Measurements from ENCODE around the gene KRTAP4-8. TPM values are rescaled to one million over a fixed set of nuclear protein-coding genes. Genes with fewer than 3 reads are reported as not detected.
"Not testable (repeated sequence)": the region's sequence is repeated elsewhere in the genome, so short reads cannot be mapped to it uniquely, and the experiment has no call there.

Gene KRTAP4-8
- polyA plus RNA-seq, 2 donors, result not detected

DNA sequence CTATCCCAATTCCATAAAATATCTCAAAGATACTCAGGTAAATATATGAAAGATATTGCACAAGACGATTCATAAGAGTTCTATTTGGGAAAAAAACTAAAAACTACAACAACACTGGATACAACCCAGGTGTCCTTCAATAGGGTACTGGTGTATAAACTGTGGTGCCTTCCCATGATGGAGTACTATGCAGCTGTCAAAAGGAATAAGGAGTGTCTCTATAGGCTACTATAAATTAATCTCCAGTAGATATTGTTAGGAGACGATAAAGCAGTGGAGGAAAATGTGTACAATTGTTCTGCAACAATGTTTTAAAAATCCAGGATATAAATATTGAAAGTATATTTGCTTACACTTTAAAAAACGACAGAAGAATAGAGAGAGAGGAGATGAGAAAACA is 28.5 kb upstream of the KRTAP4-8 start:
- H3K4me3 ChIP-seq (ENCODE audit: low read depth in 1 of 2, low read length in 2 of 2), result no peak overlapping the region
- H3K27me3 ChIP-seq (ENCODE audit: control insufficient read depth in 1 of 2, insufficient read depth in 2 of 2, low read length in 2 of 2), result no peaks in the 10 kb centered on the region
- no peaks in the 10 kb centered on the region for H3K36me3 ChIP-seq (ENCODE audit: control insufficient read depth in 2 of 2, insufficient read depth in 2 of 2, low read length in 1 of 2)
- H3K4me1 ChIP-seq (ENCODE audit: control insufficient read depth in 2 of 2, insufficient read depth in 2 of 2, low read length in 1 of 2), result no peaks in the 10 kb centered on the region
- no peak overlapping the region for H3K27ac ChIP-seq (ENCODE audit: low read depth in 2 of 2, low read length in 1 of 2)
- no peaks in the 10 kb centered on the region for H3K9me3 ChIP-seq (ENCODE audit: control insufficient read depth in 2 of 2, insufficient read depth in 1 of 2, low read depth in 1 of 2, low read length in 1 of 2)
- 80 to 89% methylated on average over 3 of the region's 3 CpGs for WGBS, 2 donors

DNA sequence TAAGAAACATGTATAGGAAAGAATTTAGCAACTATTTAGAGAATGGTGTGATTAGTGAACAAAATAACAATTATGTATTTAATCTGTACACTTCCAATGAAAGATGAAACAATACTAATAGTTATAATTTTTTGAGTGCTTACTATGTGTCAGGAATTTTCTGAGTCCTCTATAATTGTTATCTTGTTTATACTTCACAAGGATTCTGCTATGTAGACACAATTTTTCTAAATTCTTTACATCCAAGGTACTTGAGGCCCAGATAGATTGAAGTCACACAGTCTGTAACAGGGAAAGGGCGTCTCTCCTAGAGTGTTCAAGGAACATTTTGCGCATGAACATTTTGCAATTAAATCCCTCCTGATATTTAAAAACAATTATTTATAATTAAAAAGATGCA is 27.1 kb upstream of the KRTAP4-8 start:
- Histone ChIP-seq H3K4me3 (ENCODE audit: low read depth in 1 of 2, low read length in 2 of 2) (no peak overlapping the region), H3K9me3 (ENCODE audit: control insufficient read depth in 2 of 2, insufficient read depth in 1 of 2, low read depth in 1 of 2, low read length in 1 of 2) (no peaks in the 10 kb centered on the region), H3K36me3 (ENCODE audit: control insufficient read depth in 2 of 2, insufficient read depth in 2 of 2, low read length in 1 of 2) (no peaks in the 10 kb centered on the region), H3K27ac (ENCODE audit: low read depth in 2 of 2, low read length in 1 of 2) (no peak overlapping the region), H3K4me1 (ENCODE audit: control insufficient read depth in 2 of 2, insufficient read depth in 2 of 2, low read length in 1 of 2) (no peaks in the 10 kb centered on the region), H3K27me3 (ENCODE audit: control insufficient read depth in 1 of 2, insufficient read depth in 2 of 2, low read length in 2 of 2) (no peaks in the 10 kb centered on the region)
- WGBS, 2 donors, result 77 to 97% methylated on average over 2 of the region's 2 CpGs

DNA sequence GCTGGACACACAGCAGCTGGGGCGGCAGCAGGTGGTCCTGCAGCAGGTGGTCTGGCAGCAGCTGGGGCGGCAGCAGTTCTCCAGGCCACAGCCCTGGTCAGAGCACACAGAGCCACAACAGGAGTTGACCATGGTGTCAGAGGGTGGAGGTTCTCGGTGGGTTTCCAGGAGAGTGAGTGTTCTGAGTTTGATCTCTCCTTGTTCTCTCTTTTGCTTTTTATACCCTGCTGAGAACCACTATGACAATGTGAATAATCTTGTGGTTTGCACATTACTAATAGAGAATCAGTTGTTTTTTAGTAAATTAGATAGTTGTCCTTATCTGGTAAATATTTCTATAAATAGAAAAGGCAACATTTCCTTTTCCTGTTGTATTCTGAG is 26.0 kb upstream of the KRTAP4-8 start, which contains the start of gene KRTAP4-12:
Gene KRTAP4-12, minus strand, starts transcription at position 192 of the 381 bp plus-strand sequence. Its CDS starts 60 bp downstream, at position 132.
- H3K27me3 ChIP-seq (ENCODE audit: control insufficient read depth in 1 of 2, insufficient read depth in 2 of 2, low read length in 2 of 2); H3K9me3 ChIP-seq (ENCODE audit: control insufficient read depth in 2 of 2, insufficient read depth in 1 of 2, low read depth in 1 of 2, low read length in 1 of 2); H3K36me3 ChIP-seq (ENCODE audit: control insufficient read depth in 2 of 2, insufficient read depth in 2 of 2, low read length in 1 of 2); H3K27ac ChIP-seq (ENCODE audit: low read depth in 2 of 2, low read length in 1 of 2); H3K4me1 ChIP-seq (ENCODE audit: control insufficient read depth in 2 of 2, insufficient read depth in 2 of 2, low read length in 1 of 2); H3K4me3 ChIP-seq (ENCODE audit: low read depth in 1 of 2, low read length in 2 of 2): not testable (repeated sequence)
- WGBS, 2 donors, result 83 to 85% methylated on average over 3 of the region's 3 CpGs

DNA sequence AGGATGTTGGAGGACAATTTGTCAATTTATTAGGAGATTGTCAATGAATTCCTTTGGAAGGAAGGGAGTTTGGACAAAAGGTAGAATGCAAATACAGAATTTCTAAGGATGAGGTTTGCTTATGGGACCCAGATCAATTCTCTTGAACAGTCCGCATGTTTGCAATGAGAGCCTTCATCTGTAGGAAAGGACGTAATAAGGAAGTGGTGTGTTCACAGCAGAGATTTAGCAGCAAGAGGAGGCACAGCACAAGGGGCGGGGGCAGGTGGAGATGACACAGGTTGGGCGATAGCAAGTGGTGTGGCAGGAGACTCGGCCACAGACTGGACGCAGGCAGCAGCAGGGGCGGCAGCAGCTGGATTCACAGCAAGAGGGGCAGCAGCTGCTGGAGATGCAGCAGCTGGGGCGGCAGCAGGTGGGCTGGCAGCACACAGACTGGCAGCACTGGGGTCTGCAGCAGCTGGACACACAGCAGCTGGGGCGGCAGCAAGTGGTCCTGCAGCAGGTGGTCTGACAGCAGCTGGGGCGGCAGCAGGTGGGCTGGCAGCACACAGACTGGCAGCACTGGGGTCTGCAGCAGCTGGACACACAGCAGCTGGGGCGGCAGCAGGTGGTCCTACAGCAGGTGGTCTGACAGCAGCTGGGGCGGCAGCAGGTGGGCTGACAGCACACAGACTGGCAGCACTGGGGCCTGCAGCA is 25.5 kb upstream of the KRTAP4-8 start:
- not testable (repeated sequence) for H3K27me3 ChIP-seq (ENCODE audit: control insufficient read depth in 1 of 2, insufficient read depth in 2 of 2, low read length in 2 of 2); H3K9me3 ChIP-seq (ENCODE audit: control insufficient read depth in 2 of 2, insufficient read depth in 1 of 2, low read depth in 1 of 2, low read length in 1 of 2); H3K27ac ChIP-seq (ENCODE audit: low read depth in 2 of 2, low read length in 1 of 2); H3K4me1 ChIP-seq (ENCODE audit: control insufficient read depth in 2 of 2, insufficient read depth in 2 of 2, low read length in 1 of 2); H3K4me3 ChIP-seq (ENCODE audit: low read depth in 1 of 2, low read length in 2 of 2); H3K36me3 ChIP-seq (ENCODE audit: control insufficient read depth in 2 of 2, insufficient read depth in 2 of 2, low read length in 1 of 2)
- 81 to 90% methylated on average over 8 to 12 of the region's 12 CpGs for WGBS, 2 donors

DNA sequence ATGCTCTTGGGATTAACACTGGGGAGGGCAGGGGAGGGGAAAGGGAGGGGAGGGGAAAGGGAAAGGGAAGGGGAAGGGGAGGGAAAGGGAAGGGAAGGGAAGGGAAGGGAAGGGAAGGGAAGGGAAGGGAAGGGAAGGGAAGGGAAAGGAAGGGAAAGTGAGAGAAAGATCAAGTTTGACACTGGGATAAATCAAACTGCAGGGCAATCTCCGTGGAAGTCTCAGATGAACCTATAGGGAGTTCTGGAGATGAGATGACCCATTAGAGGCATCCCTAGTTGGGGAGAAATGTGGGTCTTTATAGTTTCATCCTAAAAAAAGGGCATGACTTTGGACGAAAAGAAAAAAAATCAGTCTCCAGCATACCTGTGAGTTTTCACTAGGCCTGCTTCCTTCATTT is 23.8 kb upstream of the KRTAP4-8 start:
- H3K36me3 ChIP-seq (ENCODE audit: control insufficient read depth in 2 of 2, insufficient read depth in 2 of 2, low read length in 1 of 2), result no peaks in the 10 kb centered on the region
- 80 to 91% methylated on average over 2 of the region's 2 CpGs for WGBS, 2 donors
- H3K4me1 ChIP-seq (ENCODE audit: control insufficient read depth in 2 of 2, insufficient read depth in 2 of 2, low read length in 1 of 2), result no peaks in the 10 kb centered on the region
- no peaks in the 10 kb centered on the region for H3K9me3 ChIP-seq (ENCODE audit: control insufficient read depth in 2 of 2, insufficient read depth in 1 of 2, low read depth in 1 of 2, low read length in 1 of 2)
- no peak overlapping the region for H3K27ac ChIP-seq (ENCODE audit: low read depth in 2 of 2, low read length in 1 of 2)
- no peak overlapping the region for H3K4me3 ChIP-seq (ENCODE audit: low read depth in 1 of 2, low read length in 2 of 2)
- H3K27me3 ChIP-seq (ENCODE audit: control insufficient read depth in 1 of 2, insufficient read depth in 2 of 2, low read length in 2 of 2), result no peaks in the 10 kb centered on the region

DNA sequence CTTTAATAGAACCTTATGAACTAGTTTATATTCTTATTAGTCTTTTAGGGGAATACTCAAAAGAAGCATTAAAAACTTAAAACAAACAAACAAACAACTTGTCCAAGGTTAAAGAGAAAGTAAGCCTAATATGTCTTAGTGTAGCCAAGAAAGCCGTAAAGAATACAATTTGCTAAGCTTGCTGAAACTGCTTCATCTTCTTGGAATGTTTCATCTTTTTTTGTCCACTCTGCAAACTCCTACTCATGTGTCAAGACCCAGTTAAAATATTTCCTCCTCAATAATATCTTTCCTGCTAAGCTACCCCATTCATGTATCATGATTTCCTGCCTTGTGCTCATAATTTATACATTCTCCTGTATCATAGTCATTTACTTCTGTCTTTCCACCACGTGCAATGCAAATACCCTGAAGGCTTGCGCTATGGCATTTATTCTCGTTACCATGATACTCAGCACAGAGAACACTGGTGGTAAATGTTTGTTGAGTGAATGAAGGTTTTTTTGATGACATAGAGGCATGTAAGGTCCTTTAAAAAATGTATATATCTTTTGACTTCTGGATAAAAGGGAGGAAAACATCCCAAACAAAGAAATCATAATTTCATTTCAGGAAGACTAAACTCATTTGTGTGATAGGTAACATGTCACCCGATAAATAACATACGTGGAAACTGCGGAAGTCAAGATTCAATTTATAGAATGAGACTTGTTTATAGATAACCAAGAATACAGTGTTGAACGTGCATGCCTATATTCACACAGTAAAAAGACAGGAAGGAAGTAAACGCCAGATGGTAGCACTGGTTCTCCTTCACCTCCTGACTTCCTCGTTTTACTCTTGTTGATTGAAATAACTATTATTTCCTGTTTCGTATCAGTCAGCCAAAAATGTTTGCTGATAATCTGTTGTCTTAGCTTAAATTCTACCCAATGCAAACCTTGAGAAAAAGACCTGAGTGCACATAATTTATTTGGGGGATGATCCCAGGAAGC is 22.1 kb upstream of the KRTAP4-8 start:
- not testable (repeated sequence) for H3K27ac ChIP-seq (ENCODE audit: low read depth in 2 of 2, low read length in 1 of 2); H3K4me1 ChIP-seq (ENCODE audit: control insufficient read depth in 2 of 2, insufficient read depth in 2 of 2, low read length in 1 of 2); H3K36me3 ChIP-seq (ENCODE audit: control insufficient read depth in 2 of 2, insufficient read depth in 2 of 2, low read length in 1 of 2); H3K9me3 ChIP-seq (ENCODE audit: control insufficient read depth in 2 of 2, insufficient read depth in 1 of 2, low read depth in 1 of 2, low read length in 1 of 2); H3K27me3 ChIP-seq (ENCODE audit: control insufficient read depth in 1 of 2, insufficient read depth in 2 of 2, low read length in 2 of 2); H3K4me3 ChIP-seq (ENCODE audit: low read depth in 1 of 2, low read length in 2 of 2)
- 52 to 58% methylated on average over 11 of the region's 11 CpGs for WGBS, 2 donors

DNA sequence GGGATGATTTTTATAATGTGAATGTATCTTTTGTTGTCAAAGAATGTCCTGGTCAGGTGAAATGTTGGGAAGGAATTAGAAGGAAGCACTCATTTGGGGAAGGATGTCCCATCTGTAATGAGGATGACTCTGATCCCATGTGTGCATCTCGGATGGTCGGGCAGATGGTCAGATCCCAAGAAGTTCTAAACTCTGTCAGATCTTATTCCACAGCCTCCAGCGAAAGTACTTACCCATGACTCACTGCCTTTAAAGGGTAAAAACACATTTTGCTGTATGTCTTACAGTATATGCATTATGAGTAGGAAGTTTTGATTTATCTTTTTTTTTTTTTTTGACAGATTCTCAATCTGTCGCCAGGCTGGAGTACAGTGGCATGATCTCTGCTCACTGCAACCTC is 20.8 kb upstream of the KRTAP4-8 start:
- Histone ChIP-seq H3K27ac (ENCODE audit: low read depth in 2 of 2, low read length in 1 of 2) (no peak overlapping the region), H3K27me3 (ENCODE audit: control insufficient read depth in 1 of 2, insufficient read depth in 2 of 2, low read length in 2 of 2) (no peaks in the 10 kb centered on the region), H3K4me1 (ENCODE audit: control insufficient read depth in 2 of 2, insufficient read depth in 2 of 2, low read length in 1 of 2) (no peaks in the 10 kb centered on the region), H3K9me3 (ENCODE audit: control insufficient read depth in 2 of 2, insufficient read depth in 1 of 2, low read depth in 1 of 2, low read length in 1 of 2) (no peaks in the 10 kb centered on the region), H3K4me3 (ENCODE audit: low read depth in 1 of 2, low read length in 2 of 2) (no peak overlapping the region), H3K36me3 (ENCODE audit: control insufficient read depth in 2 of 2, insufficient read depth in 2 of 2, low read length in 1 of 2) (no peaks in the 10 kb centered on the region)
- WGBS, 2 donors, result 76 to 81% methylated on average over 4 of the region's 4 CpGs

DNA sequence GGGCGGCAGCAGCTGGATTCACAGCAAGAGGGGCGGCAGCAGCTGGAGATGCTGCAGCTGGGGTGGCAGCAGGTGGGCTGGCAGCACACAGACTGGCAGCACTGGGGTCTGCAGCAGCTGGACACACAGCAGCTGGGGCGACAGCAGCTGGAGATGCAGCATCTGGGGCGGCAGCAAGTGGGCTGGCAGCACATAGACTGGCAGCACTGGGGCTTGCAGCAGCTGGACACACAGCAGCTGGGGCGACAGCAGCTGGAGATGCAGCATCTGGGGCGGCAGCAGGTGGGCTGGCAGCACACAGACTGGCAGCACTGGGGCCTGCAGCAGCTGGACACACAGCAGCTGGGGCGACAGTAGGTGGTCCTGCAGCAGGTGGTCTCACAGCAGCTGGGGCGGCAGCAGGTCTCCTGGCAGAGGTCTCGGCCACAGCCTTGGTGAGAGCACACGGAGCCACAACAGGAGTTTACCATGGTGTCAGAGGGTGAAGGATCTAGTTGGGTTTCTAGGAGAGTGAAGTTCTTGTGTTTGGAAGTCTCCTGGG is 20.0 kb upstream of the KRTAP4-8 start, which contains the start of gene KRTAP4-11:
Gene KRTAP4-11, minus strand, starts transcription at position 528 of the 541 bp plus-strand sequence. Its CDS starts 58 bp downstream, at position 470.
- H3K9me3 ChIP-seq (ENCODE audit: control insufficient read depth in 2 of 2, insufficient read depth in 1 of 2, low read depth in 1 of 2, low read length in 1 of 2); H3K4me1 ChIP-seq (ENCODE audit: control insufficient read depth in 2 of 2, insufficient read depth in 2 of 2, low read length in 1 of 2); H3K27ac ChIP-seq (ENCODE audit: low read depth in 2 of 2, low read length in 1 of 2); H3K4me3 ChIP-seq (ENCODE audit: low read depth in 1 of 2, low read length in 2 of 2); H3K36me3 ChIP-seq (ENCODE audit: control insufficient read depth in 2 of 2, insufficient read depth in 2 of 2, low read length in 1 of 2); H3K27me3 ChIP-seq (ENCODE audit: control insufficient read depth in 1 of 2, insufficient read depth in 2 of 2, low read length in 2 of 2): not testable (repeated sequence)
- 77 to 84% methylated on average over 9 to 10 of the region's 10 CpGs for WGBS, 2 donors

DNA sequence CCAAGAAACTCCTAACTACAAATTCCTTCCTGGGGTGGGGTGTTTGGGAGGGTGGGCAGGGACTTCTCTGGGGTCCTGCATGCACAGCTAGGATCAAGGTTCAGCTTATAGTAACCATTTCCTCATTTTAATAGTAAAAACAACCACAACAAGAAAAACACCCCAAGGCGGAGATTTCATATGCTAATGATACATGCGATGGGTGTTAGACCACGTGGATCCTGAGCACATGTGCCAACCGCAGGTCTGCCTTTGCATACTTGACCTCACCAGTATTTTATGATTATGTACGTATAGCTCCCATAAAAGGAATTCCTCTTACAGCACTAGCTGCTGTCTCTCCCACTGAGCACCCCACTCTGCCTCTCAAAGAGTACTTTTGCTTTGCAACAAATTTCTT is 18.4 kb upstream of the KRTAP4-8 start:
- no peaks in the 10 kb centered on the region for H3K27me3 ChIP-seq (ENCODE audit: control insufficient read depth in 1 of 2, insufficient read depth in 2 of 2, low read length in 2 of 2)
- H3K36me3 ChIP-seq (ENCODE audit: control insufficient read depth in 2 of 2, insufficient read depth in 2 of 2, low read length in 1 of 2), result no peaks in the 10 kb centered on the region
- no peak overlapping the region for H3K27ac ChIP-seq (ENCODE audit: low read depth in 2 of 2, low read length in 1 of 2)
- WGBS, 2 donors, result 54 to 67% methylated on average over 5 of the region's 5 CpGs
- no peaks in the 10 kb centered on the region for H3K4me1 ChIP-seq (ENCODE audit: control insufficient read depth in 2 of 2, insufficient read depth in 2 of 2, low read length in 1 of 2)
- H3K9me3 ChIP-seq (ENCODE audit: control insufficient read depth in 2 of 2, insufficient read depth in 1 of 2, low read depth in 1 of 2, low read length in 1 of 2), result no peaks in the 10 kb centered on the region
- no peak overlapping the region for H3K4me3 ChIP-seq (ENCODE audit: low read depth in 1 of 2, low read length in 2 of 2)
